Kidney glomerular epithelial cell (primary cell): ENCODE data around the gene SSX4.
"Not testable (repeated sequence)": the region's sequence is repeated elsewhere in the genome, so short reads cannot be mapped to it uniquely, and the experiment has no call there.

ENCODE experiments used
- DNase-seq: peaks from one replicate; lab custom pipeline; 2025; lab: John Stamatoyannopoulos, UW

The SSX4 gene, protein sequence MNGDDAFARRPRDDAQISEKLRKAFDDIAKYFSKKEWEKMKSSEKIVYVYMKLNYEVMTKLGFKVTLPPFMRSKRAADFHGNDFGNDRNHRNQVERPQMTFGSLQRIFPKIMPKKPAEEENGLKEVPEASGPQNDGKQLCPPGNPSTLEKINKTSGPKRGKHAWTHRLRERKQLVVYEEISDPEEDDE

DNA sequence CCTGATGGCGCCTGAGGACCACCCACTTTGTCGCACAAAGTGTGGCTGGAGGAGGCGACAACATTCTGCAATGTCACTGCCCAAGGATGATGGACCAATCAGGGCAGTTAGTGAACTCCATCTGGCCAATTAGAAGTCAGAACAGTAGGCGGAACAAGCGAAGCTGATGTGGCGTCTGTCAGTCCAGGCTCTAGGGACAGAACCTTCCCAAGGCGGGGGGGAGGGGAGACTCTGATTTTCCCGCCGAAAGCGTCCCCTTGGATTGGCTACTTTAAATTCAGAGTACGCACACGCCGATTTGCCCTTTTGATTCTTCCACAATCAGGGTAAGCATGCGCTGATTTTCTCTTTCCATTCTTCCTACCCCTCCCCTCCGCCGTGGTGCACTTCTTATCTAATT, at the start of gene SSX4:
Gene SSX4 (plus strand): TSS at position 301 of the 400 bp plus-strand sequence. CDS start 515 bp downstream, outside the sequence.
- DNase-seq = not testable (repeated sequence)

DNA sequence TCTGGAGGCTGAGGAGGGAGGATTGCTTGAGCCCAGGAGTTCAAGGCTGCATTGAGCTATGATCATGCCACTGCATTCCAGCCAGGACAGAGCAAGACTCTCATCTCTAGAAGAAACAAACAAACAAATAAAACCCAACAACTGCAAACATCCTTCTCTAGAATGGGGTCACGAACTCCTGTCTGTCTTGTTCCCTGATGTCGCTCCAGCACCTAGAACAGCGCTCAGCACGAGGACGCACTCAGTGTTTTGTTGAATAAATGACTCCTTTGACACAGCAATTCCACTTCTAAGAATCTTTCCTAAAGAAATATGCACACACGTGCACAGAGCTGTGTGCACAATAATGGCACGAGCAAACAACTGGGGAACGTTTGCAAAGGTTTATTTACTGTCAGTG, 37.3 kb upstream of the SSX4 start:
- not testable (repeated sequence) for DNase-seq

DNA sequence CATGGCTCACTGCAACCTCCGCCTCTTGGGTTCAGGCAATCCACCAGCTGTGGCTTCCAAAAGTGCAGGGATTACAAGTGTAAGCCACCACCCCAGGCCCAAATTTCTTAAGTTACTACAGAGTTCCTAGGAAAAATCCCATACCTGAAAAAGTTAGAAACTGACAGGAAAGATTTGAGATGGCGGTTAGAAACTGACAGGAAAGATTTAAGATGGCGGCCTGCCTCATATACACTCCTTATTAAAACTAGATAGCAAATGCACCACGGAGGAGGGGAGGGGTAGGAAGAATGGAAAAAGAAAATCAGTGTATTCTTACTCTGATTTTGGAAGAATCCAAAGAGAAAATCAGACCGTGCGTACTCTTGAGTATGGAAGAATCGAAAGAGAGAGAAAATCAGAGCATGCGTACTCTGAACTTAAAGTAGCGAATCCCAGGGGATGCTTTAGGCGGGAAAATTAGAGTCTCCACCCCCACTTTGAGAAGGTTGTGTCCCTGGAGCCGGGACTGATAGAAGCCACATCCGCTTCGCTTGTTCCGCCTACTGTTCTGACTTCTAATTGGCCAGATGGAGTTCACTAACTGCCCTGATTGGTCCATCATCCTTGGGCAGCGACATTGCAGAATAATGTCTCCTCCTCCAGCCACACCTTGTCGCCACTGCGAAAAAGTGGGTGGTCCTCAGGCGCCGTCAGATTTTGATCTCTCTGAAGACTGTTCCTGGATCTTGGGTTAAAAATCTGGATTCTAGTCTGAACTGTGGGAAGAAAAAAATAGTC, 26.8 kb upstream of the SSX4 start, which contains the start of gene SSX3:
Gene SSX3 (minus strand): TSS at position 389 of the 780 bp plus-strand sequence. CDS start 1,454 bp downstream, outside the sequence.
- not testable (repeated sequence) for DNase-seq

DNA sequence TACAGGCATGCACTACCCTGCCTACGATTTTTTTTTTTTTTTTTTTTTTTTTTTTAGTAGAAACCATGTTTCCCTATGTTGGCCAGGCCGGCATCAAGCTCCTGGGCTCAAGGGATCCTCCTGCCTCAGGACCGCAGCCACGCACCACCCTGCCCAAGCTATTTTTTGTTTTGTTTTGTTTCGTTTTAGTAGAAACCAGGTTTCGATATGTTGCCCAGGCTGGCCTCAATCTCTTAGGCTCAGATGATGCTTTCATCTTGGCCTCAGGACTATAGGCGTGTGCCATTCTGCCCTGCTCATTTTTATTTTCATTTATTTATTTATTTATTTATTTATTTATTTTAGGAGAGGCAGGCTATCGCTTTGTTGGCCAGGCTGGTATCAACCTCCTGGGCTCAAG, 25.7 kb upstream of the SSX4 start:
- DNase-seq = no peak

DNA sequence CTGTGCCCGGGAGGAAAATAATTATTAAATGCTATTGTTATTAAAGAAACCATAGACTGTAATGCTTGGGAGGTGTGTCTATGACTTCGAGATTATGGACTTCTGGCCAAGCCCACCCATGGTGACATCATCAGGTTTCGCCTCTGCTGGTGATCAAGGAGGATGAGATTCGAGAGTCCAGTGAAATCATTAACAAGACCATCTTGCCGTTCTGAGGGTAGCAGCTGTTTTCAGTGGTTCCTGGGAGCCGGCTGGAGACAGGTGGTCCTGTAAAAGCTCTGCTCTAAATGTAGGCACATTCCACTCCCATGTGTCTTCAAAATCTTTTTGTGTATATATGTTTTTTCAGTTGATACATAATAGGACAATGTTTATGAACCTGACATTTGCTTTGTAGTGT, 24.1 kb upstream of the SSX4 start:
- DNase-seq = not testable (repeated sequence)

DNA sequence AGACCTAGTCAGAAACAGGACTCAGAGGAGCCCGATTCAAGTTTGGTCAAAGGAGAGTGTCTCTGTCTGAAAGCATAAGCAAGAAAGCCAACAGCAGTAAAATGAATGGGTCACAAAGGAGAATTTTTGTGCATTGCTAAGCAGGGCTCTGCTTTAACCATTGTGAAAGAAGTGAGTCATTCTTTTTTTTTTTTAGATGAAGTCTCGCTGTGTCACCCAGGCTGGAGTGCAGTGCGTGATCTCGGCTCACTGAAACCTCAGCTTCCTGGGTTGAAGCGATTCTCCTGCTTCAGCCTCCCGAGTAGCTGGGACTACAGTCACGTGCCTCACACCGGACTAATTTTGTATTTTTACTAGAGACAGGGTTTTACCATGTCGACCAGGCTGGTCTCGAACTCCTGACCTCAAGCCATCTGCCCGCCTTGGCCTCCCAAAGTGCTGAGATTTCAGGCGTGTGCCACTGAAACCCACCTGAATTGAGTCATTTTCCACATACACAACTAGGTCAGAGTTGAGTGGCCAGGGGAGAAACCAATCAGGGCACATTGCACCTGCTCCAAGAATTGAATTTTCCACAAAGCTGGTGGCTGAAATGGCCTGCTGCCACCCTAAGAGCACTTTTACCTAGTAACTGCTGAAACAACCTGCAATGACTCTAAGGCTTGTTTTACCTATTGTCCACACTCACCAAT, 15.5 kb upstream of the SSX4 start:
- not testable (repeated sequence) for DNase-seq

DNA sequence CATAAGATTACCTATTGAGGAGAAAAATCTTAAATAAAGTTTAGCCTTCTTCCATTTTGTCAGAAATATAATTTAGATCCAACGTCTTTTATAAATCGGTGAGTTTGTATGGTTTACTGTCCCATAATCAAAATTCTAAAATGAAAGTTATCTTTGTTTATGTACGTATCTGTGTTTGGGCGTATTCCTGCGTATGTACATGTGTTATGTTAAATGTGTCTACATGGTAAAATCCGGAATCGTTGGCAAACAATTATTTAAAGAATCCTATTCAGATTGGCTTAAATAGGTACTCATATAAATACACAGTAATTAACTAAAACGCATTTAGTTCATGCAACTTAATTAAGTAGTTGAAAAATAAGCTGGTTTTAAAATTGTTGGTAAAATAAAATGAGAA, 12.9 kb upstream of the SSX4 start:
- DNase-seq = not testable (repeated sequence)

DNA sequence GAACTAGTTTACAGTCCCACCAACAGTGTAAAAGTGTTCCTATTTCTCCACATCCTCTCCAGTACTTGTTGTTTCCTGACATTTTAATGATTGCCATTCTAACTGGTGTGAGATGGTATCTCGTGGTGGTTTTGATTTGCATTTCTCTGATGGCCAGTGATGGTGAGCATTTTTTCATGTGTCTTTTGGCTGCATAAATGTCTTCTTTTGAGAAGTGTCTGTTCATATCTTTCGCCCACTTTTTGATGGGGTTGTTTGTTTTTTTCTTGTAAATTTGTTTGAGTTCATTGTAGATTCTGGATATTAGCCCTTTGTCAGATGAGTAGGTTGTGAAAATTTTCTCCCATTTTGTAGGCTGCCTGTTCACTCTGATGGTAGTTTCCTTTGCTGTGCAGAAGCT, 13.6 kb downstream of the SSX4 start:
- DNase-seq = not testable (repeated sequence)

DNA sequence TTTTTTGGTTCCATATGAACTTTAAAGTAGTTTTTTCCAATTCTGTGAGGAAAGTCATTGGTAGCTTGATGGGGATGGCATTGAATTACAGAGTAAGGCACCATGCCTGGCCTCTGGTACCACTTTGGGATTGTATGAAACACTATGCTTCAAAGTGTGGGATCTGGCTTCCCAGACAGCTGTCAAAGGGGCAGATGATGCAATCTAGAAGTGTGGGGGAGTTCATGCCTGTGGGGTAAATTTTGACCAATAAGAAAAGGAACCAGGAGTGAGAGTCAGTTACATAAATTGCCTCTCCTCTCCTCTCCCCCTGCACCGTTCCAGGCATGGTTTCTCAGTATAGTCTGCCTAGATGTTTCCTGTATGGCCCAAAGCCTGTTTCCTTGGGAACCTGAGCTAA, 14.5 kb downstream of the SSX4 start:
- DNase-seq = not testable (repeated sequence)

DNA sequence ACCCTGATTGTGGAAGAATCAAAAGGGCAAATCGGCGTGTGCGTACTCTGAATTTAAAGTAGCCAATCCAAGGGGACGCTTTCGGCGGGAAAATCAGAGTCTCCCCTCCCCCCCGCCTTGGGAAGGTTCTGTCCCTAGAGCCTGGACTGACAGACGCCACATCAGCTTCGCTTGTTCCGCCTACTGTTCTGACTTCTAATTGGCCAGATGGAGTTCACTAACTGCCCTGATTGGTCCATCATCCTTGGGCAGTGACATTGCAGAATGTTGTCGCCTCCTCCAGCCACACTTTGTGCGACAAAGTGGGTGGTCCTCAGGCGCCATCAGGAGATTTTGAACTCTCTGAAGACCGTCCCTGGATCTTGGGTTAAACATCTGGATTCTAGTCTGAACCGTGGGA, 28.5 kb downstream of the SSX4 start, which contains the start of gene SSX4B:
Gene SSX4B (minus strand): TSS at position 101 of the 400 bp plus-strand sequence. CDS start 588 bp downstream, outside the sequence.
- DNase-seq = not testable (repeated sequence)

DNA sequence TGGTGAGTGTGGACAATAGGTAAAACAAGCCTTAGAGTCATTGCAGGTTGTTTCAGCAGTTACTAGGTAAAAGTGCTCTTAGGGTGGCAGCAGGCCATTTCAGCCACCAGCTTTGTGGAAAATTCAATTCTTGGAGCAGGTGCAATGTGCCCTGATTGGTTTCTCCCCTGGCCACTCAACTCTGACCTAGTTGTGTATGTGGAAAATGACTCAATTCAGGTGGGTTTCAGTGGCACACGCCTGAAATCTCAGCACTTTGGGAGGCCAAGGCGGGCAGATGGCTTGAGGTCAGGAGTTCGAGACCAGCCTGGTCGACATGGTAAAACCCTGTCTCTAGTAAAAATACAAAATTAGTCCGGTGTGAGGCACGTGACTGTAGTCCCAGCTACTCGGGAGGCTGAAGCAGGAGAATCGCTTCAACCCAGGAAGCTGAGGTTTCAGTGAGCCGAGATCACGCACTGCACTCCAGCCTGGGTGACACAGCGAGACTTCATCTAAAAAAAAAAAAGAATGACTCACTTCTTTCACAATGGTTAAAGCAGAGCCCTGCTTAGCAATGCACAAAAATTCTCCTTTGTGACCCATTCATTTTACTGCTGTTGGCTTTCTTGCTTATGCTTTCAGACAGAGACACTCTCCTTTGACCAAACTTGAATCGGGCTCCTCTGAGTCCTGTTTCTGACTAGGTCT, 43.8 kb downstream of the SSX4 start:
- not testable (repeated sequence) for DNase-seq

DNA sequence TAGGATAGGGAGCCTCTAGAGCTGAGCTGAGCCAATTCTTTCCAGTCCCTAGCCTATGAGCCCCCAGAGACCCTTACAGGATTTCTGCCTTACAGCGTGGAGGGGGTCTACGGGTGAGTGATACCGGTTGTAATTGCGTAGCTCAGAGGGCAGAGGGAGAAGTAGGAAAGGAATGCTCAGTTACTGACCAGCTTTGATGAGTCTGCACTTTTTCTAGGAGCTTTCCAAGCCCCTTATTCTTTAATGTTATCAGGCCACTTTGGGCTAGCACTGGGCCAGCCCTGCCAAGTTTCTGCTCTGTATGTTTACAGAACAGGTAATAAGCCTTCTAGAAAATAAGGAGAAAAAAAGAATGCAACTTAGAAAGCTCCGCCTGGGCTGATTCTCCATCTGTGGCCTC, 46.3 kb downstream of the SSX4 start:
- not testable (repeated sequence) for DNase-seq

DNA sequence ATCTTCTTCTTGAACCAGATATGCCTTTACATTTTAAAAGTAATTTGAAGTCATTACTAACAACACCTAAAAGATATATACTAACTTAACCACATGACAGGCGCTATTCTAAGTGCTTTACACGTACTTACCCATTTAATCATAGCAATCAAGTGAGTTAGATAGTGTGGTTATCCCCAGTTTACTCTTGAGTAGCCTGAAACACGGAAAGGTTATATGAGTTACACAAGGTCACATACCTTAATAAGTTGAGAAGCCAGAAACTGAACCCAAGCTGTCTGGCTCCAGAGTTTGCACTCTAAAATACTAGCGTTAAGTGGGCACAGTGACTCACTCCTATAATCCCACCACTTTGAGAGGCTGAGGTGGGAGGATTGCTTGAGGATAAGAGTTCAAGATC, 46.8 kb downstream of the SSX4 start:
- DNase-seq = not testable (repeated sequence)

DNA sequence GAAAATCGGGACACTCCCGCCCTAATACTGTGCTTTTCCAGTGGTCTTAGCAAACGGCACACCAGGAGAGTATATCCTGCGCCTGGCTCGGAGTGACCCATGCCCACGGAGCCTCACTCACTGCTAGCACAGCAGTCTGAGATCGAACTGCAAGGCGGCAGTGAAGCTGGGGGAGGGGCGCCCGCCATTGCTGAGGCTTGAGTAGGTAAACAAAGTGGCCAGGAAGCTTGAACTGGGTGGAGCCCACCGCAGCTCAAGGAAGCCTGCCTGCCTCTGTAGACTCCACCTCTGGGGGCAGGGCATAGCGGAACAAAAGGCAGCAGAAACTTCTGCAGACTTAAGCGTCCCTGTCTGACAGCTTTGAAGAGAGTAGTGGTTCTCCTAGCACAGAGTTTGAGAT, 50.4 kb downstream of the SSX4 start:
- DNase-seq = not testable (repeated sequence)
